ENCODE data around the gene WIPF3. TPM values are rescaled to one million over a fixed set of nuclear protein-coding genes. Genes with fewer than 3 reads are reported as not detected.

The WIPF3 gene
- total RNA-seq, 1 donor from 2014 or later: not detected

GRCh38 chr7:29831705-29832104, 25.4 kb downstream of the WIPF3 start:
- no peaks in the 10 kb centered on the region for H3K36me3 Mint-ChIP-seq (ENCODE audit: unreplicated experiment)
- TF ChIP-seq CTCF (IDR thresholded peaks at IDR 0.05): no peak
- DNase-seq (ENCODE audit: extremely low spot score, unreplicated experiment): no peak
- no peak overlapping the region for H3K27ac Mint-ChIP-seq (ENCODE audit: unreplicated experiment)
- H3K27me3 Mint-ChIP-seq (ENCODE audit: unreplicated experiment): peaks cover 64% of the 10 kb centered on the region
- H3K9me3 Mint-ChIP-seq (ENCODE audit: unreplicated experiment): no peaks in the 10 kb centered on the region
- no peak overlapping the region for H3K4me3 Mint-ChIP-seq (ENCODE audit: unreplicated experiment)
- no peaks in the 10 kb centered on the region for H3K4me1 Mint-ChIP-seq (ENCODE audit: unreplicated experiment)

- H3K4me3 Mint-ChIP-seq (ENCODE audit: unreplicated experiment): no peak overlapping the region
- H3K36me3 Mint-ChIP-seq (ENCODE audit: unreplicated experiment): no peaks in the 10 kb centered on the region
- no peaks in the 10 kb centered on the region for H3K9me3 Mint-ChIP-seq (ENCODE audit: unreplicated experiment)
- DNase-seq (ENCODE audit: extremely low spot score, unreplicated experiment): no peak
- no peak overlapping the region for H3K27ac Mint-ChIP-seq (ENCODE audit: unreplicated experiment)
- no peak for TF ChIP-seq CTCF (IDR thresholded peaks at IDR 0.05)
- peaks cover 48% of the 10 kb centered on the region for H3K27me3 Mint-ChIP-seq (ENCODE audit: unreplicated experiment)
- H3K4me1 Mint-ChIP-seq (ENCODE audit: unreplicated experiment): no peaks in the 10 kb centered on the region
Measured at GRCh38 chr7:29833929-29834328, 27.6 kb downstream of the WIPF3 start.

GRCh38 chr7:29835718-29836117, 29.4 kb downstream of the WIPF3 start:
- Mint-ChIP-seq H3K4me1 (ENCODE audit: unreplicated experiment) (no peaks in the 10 kb centered on the region), H3K27me3 (ENCODE audit: unreplicated experiment) (peaks cover 62% of the 10 kb centered on the region), H3K9me3 (ENCODE audit: unreplicated experiment) (no peaks in the 10 kb centered on the region), H3K27ac (ENCODE audit: unreplicated experiment) (no peak overlapping the region), H3K4me3 (ENCODE audit: unreplicated experiment) (no peak overlapping the region), H3K36me3 (ENCODE audit: unreplicated experiment) (no peaks in the 10 kb centered on the region)
- no peak for DNase-seq (ENCODE audit: extremely low spot score, unreplicated experiment)
- no peak for TF ChIP-seq CTCF (IDR thresholded peaks at IDR 0.05)

- no peaks in the 10 kb centered on the region for H3K9me3 Mint-ChIP-seq (ENCODE audit: unreplicated experiment)
- DNase-seq (ENCODE audit: extremely low spot score, unreplicated experiment): no peak
Measured at GRCh38 chr7:29839302-29839701, 33.0 kb downstream of the WIPF3 start.

GRCh38 chr7:29839921-29840320, 33.6 kb downstream of the WIPF3 start:
- no peaks in the 10 kb centered on the region for H3K36me3 Mint-ChIP-seq (ENCODE audit: unreplicated experiment)
- peaks cover 64% of the 10 kb centered on the region for H3K27me3 Mint-ChIP-seq (ENCODE audit: unreplicated experiment)
- H3K9me3 Mint-ChIP-seq (ENCODE audit: unreplicated experiment): no peaks in the 10 kb centered on the region
- no peaks in the 10 kb centered on the region for H3K4me1 Mint-ChIP-seq (ENCODE audit: unreplicated experiment)
- TF ChIP-seq CTCF (IDR thresholded peaks at IDR 0.05): no peak
- no peak for DNase-seq (ENCODE audit: extremely low spot score, unreplicated experiment)
- no peak overlapping the region for H3K27ac Mint-ChIP-seq (ENCODE audit: unreplicated experiment)
- no peak overlapping the region for H3K4me3 Mint-ChIP-seq (ENCODE audit: unreplicated experiment)

More at GRCh38 chr7:29839302-29839701, 33.0 kb downstream of the WIPF3 start:
- peaks cover 63% of the 10 kb centered on the region for H3K27me3 Mint-ChIP-seq (ENCODE audit: unreplicated experiment)
- H3K27ac Mint-ChIP-seq (ENCODE audit: unreplicated experiment): no peak overlapping the region
- no peaks in the 10 kb centered on the region for H3K36me3 Mint-ChIP-seq (ENCODE audit: unreplicated experiment)
- no peaks in the 10 kb centered on the region for H3K4me1 Mint-ChIP-seq (ENCODE audit: unreplicated experiment)
- no peak overlapping the region for H3K4me3 Mint-ChIP-seq (ENCODE audit: unreplicated experiment)
- TF ChIP-seq CTCF (IDR thresholded peaks at IDR 0.05): no peak
